ENCODE measurements around the gene ZNF205.
"Not testable (repeated sequence)": the region's sequence is repeated elsewhere in the genome, so short reads cannot be mapped to it uniquely, and the experiment has no call there.

The ZNF205 gene

GRCh38 chr16:3131755-3132377 is 19.5 kb downstream of the ZNF205 start:
- peak; percentile 38 to 51 for DNase-seq (ENCODE audit: low read depth in 2 of 2)

GRCh38 chr16:3133844-3134243 is 21.5 kb downstream of the ZNF205 start:
- DNase-seq (ENCODE audit: low read depth in 2 of 2), result no peak

GRCh38 chr16:3134338-3135125 is 22.1 kb downstream of the ZNF205 start, which contains the start of gene ZNF213:
ZNF213 (plus strand) TSS chr16:3135029; CDS start chr16:3137281, 2,252 bp downstream.
- DNase-seq (ENCODE audit: low read depth in 2 of 2), result peak; percentile 80 to 90

- DNase-seq (ENCODE audit: low read depth in 2 of 2), result no peak
These were observed 22.8 kb downstream of the ZNF205 start for GRCh38 chr16:3135126-3135715.

- DNase-seq (ENCODE audit: low read depth in 2 of 2), result no peak
These were observed 24.9 kb downstream of the ZNF205 start for GRCh38 chr16:3137267-3137666.

GRCh38 chr16:3138342-3138741 is 26.0 kb downstream of the ZNF205 start:
- no peak for DNase-seq (ENCODE audit: low read depth in 2 of 2)

- no peak for DNase-seq (ENCODE audit: low read depth in 2 of 2)
These were observed 26.5 kb downstream of the ZNF205 start for GRCh38 chr16:3138823-3139426.

GRCh38 chr16:3139561-3139960 is 27.2 kb downstream of the ZNF205 start:
- DNase-seq (ENCODE audit: low read depth in 2 of 2), result not testable (repeated sequence)

GRCh38 chr16:3140603-3141427 is 28.4 kb downstream of the ZNF205 start:
- DNase-seq (ENCODE audit: low read depth in 2 of 2), result no peak

GRCh38 chr16:3141781-3142311 is 29.5 kb downstream of the ZNF205 start:
- DNase-seq (ENCODE audit: low read depth in 2 of 2), result no peak

- no peak for DNase-seq (ENCODE audit: low read depth in 2 of 2)
These were observed 29.9 kb downstream of the ZNF205 start for GRCh38 chr16:3142327-3142726.

- no peak for DNase-seq (ENCODE audit: low read depth in 2 of 2)
These were observed 30.4 kb downstream of the ZNF205 start for GRCh38 chr16:3142770-3143169.

- DNase-seq (ENCODE audit: low read depth in 2 of 2), result no peak
These were observed 30.8 kb downstream of the ZNF205 start for GRCh38 chr16:3143189-3143588.

- DNase-seq (ENCODE audit: low read depth in 2 of 2), result no peak
These were observed 31.4 kb downstream of the ZNF205 start for GRCh38 chr16:3143598-3144320.

- DNase-seq (ENCODE audit: low read depth in 2 of 2), result no peak
These were observed 32.1 kb downstream of the ZNF205 start for GRCh38 chr16:3144321-3144983.

GRCh38 chr16:3145151-3145550 is 32.8 kb downstream of the ZNF205 start:
- no peak for DNase-seq (ENCODE audit: low read depth in 2 of 2)

- no peak for DNase-seq (ENCODE audit: low read depth in 2 of 2)
These were observed 33.3 kb downstream of the ZNF205 start for GRCh38 chr16:3145660-3146059.

GRCh38 chr16:3147046-3147756 is 34.8 kb downstream of the ZNF205 start:
- no peak for DNase-seq (ENCODE audit: low read depth in 2 of 2)

- no peak for DNase-seq (ENCODE audit: low read depth in 2 of 2)
These were observed 35.3 kb downstream of the ZNF205 start for GRCh38 chr16:3147757-3148104.

Measured in stimulated activated CD4-positive, alpha-beta T cell treated with anti-CD3 and anti-CD28 coated beads, Interleukin-4, amount 100 ng/mL, for 48 hours (primary cell).